HepG2 (cell line): ENCODE results near the gene GMFB. TPM values are rescaled to one million over a fixed set of nuclear protein-coding genes. Genes with fewer than 3 reads are reported as not detected.

Experiments
- E2F1 ChIP-seq: sonication (generic); formaldehyde crosslinking; IDR thresholded peaks from 2 replicates; pipeline ENCODE4 v1.5.0; 2020; ENCODE audit warnings: missing genetic modification reagents
- FUBP1 ChIP-seq: sonication (generic); formaldehyde crosslinking; IDR thresholded peaks from 2 replicates; pipeline ENCODE4 v1.5.1; 2020; ENCODE audit warnings: missing genetic modification reagents, mild to moderate bottlenecking, borderline replicate concordance
- HNRNPL ChIP-seq: fragments of 200-400 bp; formaldehyde crosslinking; IDR thresholded peaks from 2 replicates; pipeline ENCODE4 v1.6.1; 2017; ENCODE audit warnings: mild to moderate bottlenecking, low read depth, low read length
- KLF12 ChIP-seq: sonication (generic); formaldehyde crosslinking; IDR thresholded peaks from 2 replicates; pipeline ENCODE4 v1.4.0; 2020; ENCODE audit warnings: missing genetic modification reagents, borderline replicate concordance
- KLF6 ChIP-seq: IDR thresholded peaks from 2 replicates; pipeline ENCODE4 v1.8.0; 2016; ENCODE audit warnings: missing biosample characterization, missing genetic modification reagents
- NCOA2 ChIP-seq: sonication (generic); formaldehyde crosslinking; IDR thresholded peaks from 2 replicates; pipeline ENCODE4 v1.8.0; 2022; ENCODE audit warnings: inconsistent platforms
- NCOA5 ChIP-seq: sonication (generic); formaldehyde crosslinking; IDR thresholded peaks from 2 replicates; pipeline ENCODE4 v1.4.0; 2020; ENCODE audit warnings: missing genetic modification reagents
- SAFB2 ChIP-seq: sonication (generic); formaldehyde crosslinking; IDR thresholded peaks from 2 replicates; pipeline ENCODE4 v1.5.1; 2020; ENCODE audit warnings: missing genetic modification reagents, low read depth, mild to moderate bottlenecking, borderline replicate concordance
- SKI ChIP-seq: fragments of 450-650 bp; IDR thresholded peaks from one replicate; pipeline ENCODE4 v1.6.1; 2018; ENCODE audit warnings: mild to moderate bottlenecking; ENCODE audit not compliant: partially characterized antibody
- ZMYM4 ChIP-seq: sonication (generic); formaldehyde crosslinking; IDR thresholded peaks from 2 replicates; pipeline ENCODE4 v1.8.1; 2023; ENCODE audit warnings: mild to moderate bottlenecking, missing genetic modification reagents
- ZNF143 ChIP-seq: sonication (generic); formaldehyde crosslinking; IDR thresholded peaks from 2 replicates; pipeline ENCODE4 v1.4.0; 2020; ENCODE audit warnings: missing genetic modification reagents
- ZNF207 ChIP-seq: fragments of 450-650 bp; IDR thresholded peaks from 2 replicates; pipeline ENCODE4 v1.6.1; 2016; ENCODE audit warnings: antibody characterized with exemption, borderline replicate concordance
- ZNF296 ChIP-seq: sonication (generic); formaldehyde crosslinking; conservative IDR thresholded peaks from 2 replicates; pipeline ENCODE4 v1.5.0; 2020; ENCODE audit warnings: mild to moderate bottlenecking, missing genetic modification reagents
- ZNF329 ChIP-seq: sonication (generic); formaldehyde crosslinking; IDR thresholded peaks from 2 replicates; pipeline ENCODE4 v1.9.0; 2021; ENCODE audit warnings: low read depth, mild to moderate bottlenecking, missing genetic modification reagents
- ZNF609 ChIP-seq: sonication (generic); formaldehyde crosslinking; IDR thresholded peaks from 2 replicates; pipeline ENCODE4 v1.4.0; 2020; ENCODE audit warnings: mild to moderate bottlenecking, missing genetic modification reagents, borderline replicate concordance
- ZNF776 ChIP-seq: sonication (generic); formaldehyde crosslinking; IDR thresholded peaks from 2 replicates; pipeline ENCODE4 v1.4.0; 2020; ENCODE audit warnings: mild to moderate bottlenecking, missing genetic modification reagents
- polyA plus RNA-seq, 8 experiments: library from polyadenylated mRNA; depleted of rRNA in 3 of 8; stranded (reverse) in 7 of 8; unstranded in 1 of 8; fragments of >200 nt; fragmentation: Illumina TruSeq in 4 of 8; extraction: Trizol in 4 of 8; gene quantifications; 2 replicates each; pipeline versions ENCODE4 v1.2.1 to v1.2.3, GENCODE V29; 2011 to 2016; ENCODE audit warnings: low read depth in 4 of 8, missing spikeins in 1 of 8, mixed read lengths in 1 of 8; ENCODE audit not compliant: insufficient read depth in 1 of 8
- total RNA-seq, 5 experiments: library from RNA; depleted of rRNA; stranded (reverse); fragments of >200 nt; fragmentation: Illumina TruSeq; extraction: Trizol; gene quantifications; 2 replicates each; pipeline ENCODE4 v1.2.3, GENCODE V29; 2016; ENCODE audit warnings: low read depth in 1 of 5
- TF ChIP-seq, protein P1 (sequence below): sonication (generic); formaldehyde crosslinking; IDR thresholded peaks from 2 replicates; pipeline ENCODE4 v1.8.0; 2022; ENCODE audit warnings: missing genetic modification reagents, mild to moderate bottlenecking, inconsistent platforms, borderline replicate concordance
- TF ChIP-seq, protein P2 (sequence below): sonication (generic); formaldehyde crosslinking; IDR thresholded peaks from 2 replicates; pipeline ENCODE4 v1.5.0; 2020; ENCODE audit warnings: missing genetic modification reagents, mild to moderate bottlenecking, borderline replicate concordance

Gene GMFB
- total and polyA plus RNA-seq, 2 of the 13 experiments (the other 11 are each of a cell fraction or from before 2014, with no cell fraction given) = 17.3 to 68.2 TPM

- TF ChIP-seq, protein P1, sequence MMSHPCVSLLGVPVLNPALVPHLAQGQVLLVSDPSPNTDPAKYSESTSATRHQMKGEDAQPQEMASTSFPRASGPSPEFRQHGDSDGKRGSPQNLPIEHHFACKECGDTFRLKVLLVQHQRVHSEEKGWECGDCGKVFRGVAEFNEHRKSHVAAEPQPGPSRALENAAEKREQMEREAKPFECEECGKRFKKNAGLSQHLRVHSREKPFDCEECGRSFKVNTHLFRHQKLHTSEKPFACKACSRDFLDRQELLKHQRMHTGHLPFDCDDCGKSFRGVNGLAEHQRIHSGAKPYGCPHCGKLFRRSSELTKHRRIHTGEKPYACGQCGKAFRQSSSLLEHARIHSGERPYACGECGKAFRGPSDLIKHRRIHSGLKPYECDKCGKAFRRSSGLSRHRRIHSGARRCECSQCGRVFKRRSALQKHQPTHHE = no peak
- TF ChIP-seq E2F1 (CRISPR knock-in tag) = 0 out of 2 replicates have a peak, but pooled peaks have one; percentile 1
- TF ChIP-seq ZNF143 = peak; percentile 88
- no peak for TF ChIP-seq NCOA2 (CRISPR knock-in tag)
- no peak for TF ChIP-seq FUBP1 (CRISPR knock-in tag)
- TF ChIP-seq ZNF207 = no peak
- no peak for TF ChIP-seq ZNF296 (CRISPR knock-in tag)
- TF ChIP-seq SKI = peak; percentile 71
- 0 out of 2 replicates have a peak, but pooled peaks have one; percentile 49 for TF ChIP-seq HNRNPL
- TF ChIP-seq NCOA5 = no peak
- peak; percentile 73; the same call in 1 of the 2 replicates for TF ChIP-seq KLF12
- TF ChIP-seq ZNF329 (CRISPR knock-in tag) = peak; percentile 77; the same call in 1 of the 2 replicates
- 0 out of 2 replicates have a peak, but pooled peaks have one; percentile 65 for TF ChIP-seq KLF6
- TF ChIP-seq SAFB2 (CRISPR knock-in tag) = peak; percentile 94; the same call in 1 of the 2 replicates
- peak; percentile 89 for TF ChIP-seq ZMYM4 (CRISPR knock-in tag)
- TF ChIP-seq ZNF609 (CRISPR knock-in tag) = peak; percentile 35; the same call in 1 of the 2 replicates
- peak; percentile 84 for TF ChIP-seq ZNF776
- TF ChIP-seq, protein P2, sequence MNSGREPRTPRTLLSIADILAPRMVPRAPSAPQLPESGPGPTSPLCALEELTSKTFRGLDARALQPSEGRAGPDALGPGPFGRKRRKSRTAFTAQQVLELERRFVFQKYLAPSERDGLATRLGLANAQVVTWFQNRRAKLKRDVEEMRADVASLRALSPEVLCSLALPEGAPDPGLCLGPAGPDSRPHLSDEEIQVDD = no peak
These were observed 47.6 kb downstream of the GMFB start, which contains the start of gene CNIH1 (continued) for GRCh38 chr14:54440873-54441868.
